Spleen (tissue), 11 donors: ENCODE results near the gene TNFAIP3. TPM values are rescaled to one million over a fixed set of nuclear protein-coding genes. Genes with fewer than 3 reads are reported as not detected.

ENCODE experiments used
- DNase-seq: peaks from one replicate; pipeline ENCODE4 v3.0.0-alpha.2; 2020
- H3K27ac ChIP-seq, 8 donors: fragments of 200-600 bp; sonication (generic) in 7 of 8; 1 replicate in 4 of 8; 2 replicates in 4 of 8; pipeline versions ENCODE4 v1.5.0 to v1.8.0; 2016 to 2021; ENCODE audit warnings: inconsistent platforms in 4 of 8, mild to moderate bottlenecking in 4 of 8, moderate library complexity in 1 of 8
- H3K27me3 ChIP-seq, 7 donors: fragments of 200-600 bp; sonication (generic) in 6 of 7; replicated peaks in 1 of 7; 1 replicate in 4 of 7; 2 replicates in 3 of 7; pipeline versions ENCODE4 v1.5.0 to v1.8.0; 2016 to 2021; ENCODE audit warnings: inconsistent platforms in 3 of 7, mild to moderate bottlenecking in 1 of 7
- H3K36me3 ChIP-seq, 6 donors: fragments of 200-600 bp; sonication (generic) in 5 of 6; 1 replicate in 4 of 6; 2 replicates in 2 of 6; pipeline versions ENCODE4 v1.5.0 to v1.8.0; 2016 to 2021; ENCODE audit warnings: inconsistent platforms in 2 of 6
- H3K4me1 ChIP-seq, 6 donors: fragments of 200-600 bp; sonication (generic) in 5 of 6; 1 replicate in 3 of 6; 2 replicates in 3 of 6; pipeline versions ENCODE4 v1.5.0 to v1.8.0; 2016 to 2021; ENCODE audit warnings: inconsistent platforms in 3 of 6
- H3K4me3 ChIP-seq, 8 donors: fragments of 200-600 bp; sonication (generic) in 7 of 8; 1 replicate in 4 of 8; 2 replicates in 4 of 8; pipeline versions ENCODE4 v1.5.0 to v1.8.0; 2016 to 2021; ENCODE audit warnings: inconsistent platforms in 4 of 8, mild to moderate bottlenecking in 4 of 8, moderate library complexity in 2 of 8
- H3K9me3 ChIP-seq, 8 donors: fragments of 200-600 bp; sonication (generic) in 7 of 8; 1 replicate in 4 of 8; 2 replicates in 4 of 8; pipeline versions ENCODE4 v1.5.0 to v1.8.0; 2016 to 2021; ENCODE audit warnings: inconsistent platforms in 4 of 8
- POLR2A ChIP-seq, 3 donors: fragments of 450-650 bp; IDR thresholded peaks; one replicate each; pipeline ENCODE4 v1.5.1; 2017; ENCODE audit warnings: antibody characterized with exemption in 3 of 3, mild to moderate bottlenecking in 1 of 3
- POLR2AphosphoS5 ChIP-seq, 3 donors: sonication (generic); formaldehyde crosslinking; IDR thresholded peaks; one replicate each; pipeline ENCODE4 v1.5.1; 2017; ENCODE audit warnings: antibody characterized with exemption in 3 of 3
- WGBS, 5 donors: extraction: QIAGEN DNeasy Blood & Tissue Kit in 3 of 5; methylation state at CpG; one replicate each; pipeline versions ENCODE4 v1.1.5 to v1.1.7; 2013 to 2018; 5-methylcytosine and 5-hydroxymethylcytosine counted together
- intact Hi-C: fragments of 100-400 bp; cut with DNase I; formaldehyde crosslinking; loops from one replicate; pipeline ENCODE4 v1.15.0; 2023; ENCODE audit warnings: low total_unique reads
- polyA plus RNA-seq, 3 donors: library from polyadenylated mRNA; stranded (reverse); fragments of 200-250 nt; gene quantifications; one replicate each; pipeline ENCODE4 v1.2.1, GENCODE V29; 2013
- total RNA-seq, 7 donors: library from RNA; depleted of rRNA in 3 of 7; stranded (reverse); fragments of >200 nt in 3 of 7; fragmentation: NEBNext Ultra II Directional in 4 of 7; extraction: Animal tissue kit (Norgen Biotek cat#: 25700) in 4 of 7; gene quantifications; one replicate each; pipeline versions ENCODE4 v1.1.0 to v1.2.1, GENCODE V29; 2016 to 2021
- TF ChIP-seq, protein P1 (sequence below), 11 experiments: fragments of 200-600 bp in 7 of 11; fragments of 450-650 bp in 4 of 11; sonication (generic) in 4 of 11; IDR thresholded peaks in 8 of 11; conservative IDR thresholded peaks in 3 of 11; 1 replicate in 7 of 11; 2 replicates in 4 of 11; pipeline versions ENCODE4 v1.4.0 to v1.8.0; 2016 to 2021; ENCODE audit warnings: antibody characterized with exemption in 11 of 11, inconsistent platforms in 4 of 11, mild to moderate bottlenecking in 1 of 11
- donor health status: healthy with polysubstance abuse.
- donor health status: DM: no; HTN: no; CAD: no; lungs with moderate emphysema.
- donor health status: DM: no; HTN: no; CAD: no.
- donor health status: Bipolar disorder and iron deficiency.
- donor health status: healthy.
- donor health status: DM: no; HTN: no; CAD: no.
- donor health status: DM: yes; HTN: yes; CAD: no.

TNFAIP3 gene
- total and polyA plus RNA-seq, 10 donors: 23.2 to 133 (median 51.7) TPM

DNA sequence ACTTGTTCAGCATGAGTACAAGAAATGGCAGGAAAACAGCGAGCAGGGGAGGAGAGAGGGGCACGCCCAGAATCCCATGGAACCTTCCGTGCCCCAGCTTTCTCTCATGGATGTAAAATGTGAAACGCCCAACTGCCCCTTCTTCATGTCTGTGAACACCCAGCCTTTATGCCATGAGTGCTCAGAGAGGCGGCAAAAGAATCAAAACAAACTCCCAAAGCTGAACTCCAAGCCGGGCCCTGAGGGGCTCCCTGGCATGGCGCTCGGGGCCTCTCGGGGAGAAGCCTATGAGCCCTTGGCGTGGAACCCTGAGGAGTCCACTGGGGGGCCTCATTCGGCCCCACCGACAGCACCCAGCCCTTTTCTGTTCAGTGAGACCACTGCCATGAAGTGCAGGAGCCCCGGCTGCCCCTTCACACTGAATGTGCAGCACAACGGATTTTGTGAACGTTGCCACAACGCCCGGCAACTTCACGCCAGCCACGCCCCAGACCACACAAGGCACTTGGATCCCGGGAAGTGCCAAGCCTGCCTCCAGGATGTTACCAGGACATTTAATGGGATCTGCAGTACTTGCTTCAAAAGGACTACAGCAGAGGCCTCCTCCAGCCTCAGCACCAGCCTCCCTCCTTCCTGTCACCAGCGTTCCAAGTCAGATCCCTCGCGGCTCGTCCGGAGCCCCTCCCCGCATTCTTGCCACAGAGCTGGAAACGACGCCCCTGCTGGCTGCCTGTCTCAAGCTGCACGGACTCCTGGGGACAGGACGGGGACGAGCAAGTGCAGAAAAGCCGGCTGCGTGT lies 11.6 kb downstream of the TNFAIP3 start:
- peak; percentile 74 for DNase-seq
- Histone ChIP-seq H3K9me3 (no peaks in the 10 kb centered on the region), H3K4me3 (peak overlapping the region in 1 of 8 donors; percentile 8), H3K27me3 (no peaks in the 10 kb centered on the region), H3K27ac (peak overlapping the region in 7 of 8 donors; percentile 5 to 99 (median 58)), H3K36me3 (peaks cover 10 to 100% (median 88%) of the 10 kb centered on the region in 6 donors), H3K4me1 (peaks cover 21 to 100% (median 64%) of the 10 kb centered on the region in 6 donors)
- WGBS, 5 donors: 81 to 94% (median 87%) methylated on average over 23 to 33 of the region's 33 CpGs
- intact Hi-C loops: no loop called here
- TF ChIP-seq POLR2A (IDR thresholded peaks at IDR 0.05) (no peak), POLR2AphosphoS5 (IDR thresholded peaks at IDR 0.05) (peak; percentile 53 to 77 (median 69))

DNA sequence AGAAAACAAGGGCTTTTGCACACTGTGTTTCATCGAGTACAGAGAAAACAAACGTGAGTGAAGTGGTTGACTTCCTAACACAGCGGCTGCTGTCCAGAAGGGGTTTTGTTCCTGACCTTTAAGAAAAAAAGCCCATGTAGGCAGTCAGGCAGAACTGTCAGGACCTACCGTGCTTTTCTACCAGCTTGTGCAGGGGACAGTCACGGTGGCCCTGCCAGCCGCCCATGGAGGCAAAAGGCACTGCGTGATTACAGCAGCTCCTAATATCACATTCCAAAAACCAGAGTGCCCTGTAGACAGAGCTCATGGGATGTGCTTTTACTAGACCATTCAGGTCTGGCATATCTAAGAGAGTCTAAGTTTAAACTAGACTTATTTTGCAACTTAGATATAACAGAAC lies 12.2 kb downstream of the TNFAIP3 start:
- no peak for DNase-seq
- H3K27me3 ChIP-seq: no peaks in the 10 kb centered on the region
- 77 to 86% (median 81%) methylated on average over 7 of the region's 7 CpGs for WGBS, 5 donors
- peak overlapping the region in 1 of 8 donors; percentile 8 for H3K4me3 ChIP-seq
- TF ChIP-seq POLR2A (IDR thresholded peaks at IDR 0.05): no peak
- TF ChIP-seq, protein P1, sequence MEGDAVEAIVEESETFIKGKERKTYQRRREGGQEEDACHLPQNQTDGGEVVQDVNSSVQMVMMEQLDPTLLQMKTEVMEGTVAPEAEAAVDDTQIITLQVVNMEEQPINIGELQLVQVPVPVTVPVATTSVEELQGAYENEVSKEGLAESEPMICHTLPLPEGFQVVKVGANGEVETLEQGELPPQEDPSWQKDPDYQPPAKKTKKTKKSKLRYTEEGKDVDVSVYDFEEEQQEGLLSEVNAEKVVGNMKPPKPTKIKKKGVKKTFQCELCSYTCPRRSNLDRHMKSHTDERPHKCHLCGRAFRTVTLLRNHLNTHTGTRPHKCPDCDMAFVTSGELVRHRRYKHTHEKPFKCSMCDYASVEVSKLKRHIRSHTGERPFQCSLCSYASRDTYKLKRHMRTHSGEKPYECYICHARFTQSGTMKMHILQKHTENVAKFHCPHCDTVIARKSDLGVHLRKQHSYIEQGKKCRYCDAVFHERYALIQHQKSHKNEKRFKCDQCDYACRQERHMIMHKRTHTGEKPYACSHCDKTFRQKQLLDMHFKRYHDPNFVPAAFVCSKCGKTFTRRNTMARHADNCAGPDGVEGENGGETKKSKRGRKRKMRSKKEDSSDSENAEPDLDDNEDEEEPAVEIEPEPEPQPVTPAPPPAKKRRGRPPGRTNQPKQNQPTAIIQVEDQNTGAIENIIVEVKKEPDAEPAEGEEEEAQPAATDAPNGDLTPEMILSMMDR (IDR thresholded peaks at IDR 0.05 in 8 of 11, conservative IDR thresholded peaks at IDR 0.05 in 3 of 11): no peak
- no peak for TF ChIP-seq POLR2AphosphoS5 (IDR thresholded peaks at IDR 0.05)
- H3K4me1 ChIP-seq: peaks cover 15 to 100% (median 64%) of the 10 kb centered on the region in 6 donors
- H3K36me3 ChIP-seq: peaks cover 10 to 96% (median 89%) of the 10 kb centered on the region in 6 donors
- H3K27ac ChIP-seq: peak overlapping the region in 6 of 8 donors; percentile 35 to 99 (median 52)
- intact Hi-C loops: no loop called here
- H3K9me3 ChIP-seq: no peaks in the 10 kb centered on the region

DNA sequence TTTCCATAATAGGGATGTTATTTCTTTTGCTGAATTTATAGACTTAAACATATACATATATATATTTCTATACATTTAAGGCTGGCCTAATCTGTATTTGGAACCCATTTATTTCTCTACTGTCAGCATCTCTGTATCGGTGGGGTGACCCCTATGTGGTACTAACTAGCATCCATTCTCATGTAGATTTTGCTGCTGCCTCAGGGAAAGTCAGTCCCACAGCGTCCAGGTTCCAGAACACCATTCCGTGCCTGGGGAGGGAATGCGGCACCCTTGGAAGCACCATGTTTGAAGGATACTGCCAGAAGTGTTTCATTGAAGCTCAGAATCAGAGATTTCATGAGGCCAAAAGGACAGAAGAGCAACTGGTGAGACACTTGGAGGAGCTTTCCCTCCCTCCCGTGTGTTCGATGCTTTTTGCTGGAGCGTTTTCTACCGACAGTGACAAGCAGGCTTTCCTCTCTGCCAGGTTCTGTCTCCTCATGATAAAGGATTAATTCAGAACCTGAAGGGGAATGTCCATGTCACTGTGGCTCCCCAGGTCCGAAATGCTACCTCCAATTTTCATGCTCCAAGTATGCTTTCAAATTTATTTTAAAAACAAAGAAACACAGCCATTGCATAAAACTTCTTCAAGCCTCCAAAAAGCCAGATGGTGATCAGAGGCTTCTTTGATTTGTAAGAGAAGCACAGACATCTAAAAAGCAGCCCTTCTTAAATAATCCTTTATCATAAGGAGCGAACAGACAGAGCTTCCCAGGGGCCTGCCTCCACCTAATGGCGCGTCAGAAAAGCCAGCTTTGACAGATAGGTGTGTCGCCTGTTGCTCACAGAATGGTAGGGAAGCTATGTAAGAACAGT lies 13.1 kb downstream of the TNFAIP3 start:
- DNase-seq: no peak
- WGBS, 5 donors: 92 to 95% (median 94%) methylated on average over 13 of the region's 13 CpGs
- H3K4me1 ChIP-seq: peaks cover 14 to 95% (median 57%) of the 10 kb centered on the region in 6 donors
- peak overlapping the region in 5 of 8 donors; percentile 35 to 99 (median 74) for H3K27ac ChIP-seq
- H3K27me3 ChIP-seq: no peaks in the 10 kb centered on the region
- H3K36me3 ChIP-seq: peaks cover 10 to 88% (median 82%) of the 10 kb centered on the region in 6 donors
- TF ChIP-seq, protein P1 (IDR thresholded peaks at IDR 0.05 in 8 of 11, conservative IDR thresholded peaks at IDR 0.05 in 3 of 11): no peak
- TF ChIP-seq POLR2AphosphoS5 (IDR thresholded peaks at IDR 0.05): peak in 1 of 3 donors; percentile 42
- peaks cover 0 to 3% (median 0%) of the 10 kb centered on the region in 8 donors for H3K9me3 ChIP-seq
- no peak overlapping the region for H3K4me3 ChIP-seq
- intact Hi-C loops: no loop called here

DNA sequence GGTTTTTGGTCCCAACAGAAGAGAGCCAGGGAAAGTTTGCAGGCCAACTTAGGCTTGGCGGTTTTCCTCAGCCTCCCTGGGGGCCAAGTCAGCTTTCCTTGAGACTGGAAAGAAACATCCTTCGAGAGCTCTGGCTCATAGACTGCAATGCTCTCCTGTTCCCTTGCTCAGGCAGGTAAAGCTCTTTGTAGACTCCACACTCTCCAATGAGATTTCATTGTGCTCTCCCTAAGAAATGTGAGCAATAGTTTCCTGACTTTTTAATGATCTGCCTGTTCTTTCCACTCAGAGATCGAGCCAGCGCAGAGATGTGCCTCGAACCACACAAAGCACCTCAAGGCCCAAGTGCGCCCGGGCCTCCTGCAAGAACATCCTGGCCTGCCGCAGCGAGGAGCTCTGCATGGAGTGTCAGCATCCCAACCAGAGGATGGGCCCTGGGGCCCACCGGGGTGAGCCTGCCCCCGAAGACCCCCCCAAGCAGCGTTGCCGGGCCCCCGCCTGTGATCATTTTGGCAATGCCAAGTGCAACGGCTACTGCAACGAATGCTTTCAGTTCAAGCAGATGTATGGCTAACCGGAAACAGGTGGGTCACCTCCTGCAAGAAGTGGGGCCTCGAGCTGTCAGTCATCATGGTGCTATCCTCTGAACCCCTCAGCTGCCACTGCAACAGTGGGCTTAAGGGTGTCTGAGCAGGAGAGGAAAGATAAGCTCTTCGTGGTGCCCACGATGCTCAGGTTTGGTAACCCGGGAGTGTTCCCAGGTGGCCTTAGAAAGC lies 13.9 kb downstream of the TNFAIP3 start:
- DNase-seq: peak; percentile 75
- no peak overlapping the region for H3K4me3 ChIP-seq
- peaks cover 10 to 80% (median 74%) of the 10 kb centered on the region in 6 donors for H3K36me3 ChIP-seq
- H3K4me1 ChIP-seq: peaks cover 14 to 87% (median 53%) of the 10 kb centered on the region in 6 donors
- WGBS, 5 donors: 84 to 89% (median 87%) methylated on average over 20 to 21 of the region's 21 CpGs
- peak overlapping the region in 3 of 8 donors; percentile 74 to 80 (median 78) for H3K27ac ChIP-seq
- TF ChIP-seq POLR2A (IDR thresholded peaks at IDR 0.05) (no peak), POLR2AphosphoS5 (IDR thresholded peaks at IDR 0.05) (peak in 2 of 3 donors; percentile 44 to 55)
- TF ChIP-seq, protein P1 (IDR thresholded peaks at IDR 0.05 in 8 of 11, conservative IDR thresholded peaks at IDR 0.05 in 3 of 11): no peak
- intact Hi-C loops: no loop called here
- H3K27me3 ChIP-seq: no peaks in the 10 kb centered on the region
- peaks cover 0 to 4% (median 0%) of the 10 kb centered on the region in 8 donors for H3K9me3 ChIP-seq
